ENCODE measurements around the gene CCNG2. TPM values are rescaled to one million over a fixed set of nuclear protein-coding genes. Genes with fewer than 3 reads are reported as not detected.
A peak's percentile ranks its signal among the peaks of the same experiment; 100 is the strongest.

CCNG2 gene
- total and polyA plus RNA-seq, 9 of the 15 experiments (the other 6 are each of a cell fraction or from before 2014, with no cell fraction given), result 0.49 to 6.6 (median 2.9) TPM

DNA sequence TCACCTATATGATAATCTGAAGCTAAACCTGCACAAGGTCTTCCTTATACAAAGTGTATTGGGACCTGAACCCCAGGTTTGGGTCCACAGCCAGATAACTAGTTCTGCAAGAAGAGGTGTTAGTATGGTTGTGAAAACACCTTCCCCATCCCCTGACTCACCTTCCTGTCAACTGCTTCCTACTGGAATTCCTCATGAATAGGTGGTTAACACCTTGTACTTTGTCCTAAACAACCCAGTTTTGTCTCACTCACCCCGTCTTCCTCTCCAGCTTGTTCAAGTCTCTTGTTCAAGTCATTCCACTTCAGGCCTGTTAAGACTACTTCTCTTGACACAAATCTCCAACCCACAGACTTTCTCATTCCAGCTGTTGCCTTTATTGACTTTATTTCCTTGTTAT is 45.5 kb downstream of the CCNG2 start (continued):
- TF ChIP-seq TOE1 (IDR thresholded peaks at IDR 0.05; ENCODE audit: borderline replicate concordance) (no peak), TOE1 (CRISPR knock-in tag; IDR thresholded peaks at IDR 0.05; ENCODE audit: borderline replicate concordance, low read depth) (no peak), ZEB2 (IDR thresholded peaks at IDR 0.05) (no peak)

DNA sequence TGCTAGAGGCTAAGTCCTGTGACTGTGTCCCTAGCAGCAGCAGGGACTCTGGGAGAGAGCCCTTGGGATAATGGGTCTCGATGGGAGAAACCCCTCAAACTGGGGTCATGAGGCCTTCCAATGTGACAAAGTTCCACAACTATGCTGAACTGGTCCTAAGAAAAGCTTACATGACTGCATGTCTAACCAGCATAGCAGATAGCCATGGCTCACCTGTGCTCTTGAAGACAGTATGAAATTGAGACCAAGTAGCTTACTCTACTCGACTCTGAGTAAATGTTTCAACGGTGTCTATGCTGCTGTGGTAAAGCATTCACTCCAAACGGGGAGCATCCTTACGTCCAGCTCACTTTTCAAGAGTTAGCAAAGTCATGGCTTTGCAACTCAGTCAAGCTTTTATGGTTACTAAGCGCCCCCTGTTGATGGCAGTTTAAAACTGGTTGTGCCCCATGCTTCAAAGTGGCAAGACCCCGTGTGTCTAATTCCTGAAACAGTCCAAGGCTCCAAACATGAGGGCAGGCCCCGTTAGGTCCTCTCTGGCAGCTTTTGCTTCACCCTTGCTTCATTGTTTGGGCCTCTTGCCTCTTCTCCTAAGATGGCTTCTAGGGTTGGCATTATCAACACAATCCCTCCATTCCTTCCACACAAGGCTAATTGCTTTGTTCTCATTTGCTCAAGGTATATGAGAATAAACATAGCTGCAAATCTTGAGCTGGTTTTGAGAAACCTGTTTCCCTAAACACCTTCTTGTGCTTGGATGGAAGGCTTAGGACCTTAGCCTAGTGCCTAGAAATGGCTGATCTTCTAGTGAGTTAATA is 46.6 kb downstream of the CCNG2 start:
- BruUV-seq (replicated peaks), result no TSS peak
- Histone ChIP-seq H3K27me3 (ENCODE audit: control insufficient read depth in 2 of 2, insufficient read depth in 2 of 2, low read length in 2 of 2) (peaks cover 16 to 21% of the 10 kb centered on the region in 2 experiments; a peak in 4 of 5 replicates), H3K9me3 (replicated peaks; ENCODE audit: control insufficient read depth, insufficient read depth, low read depth, low read length) (no peaks in the 10 kb centered on the region), H3K27ac (ENCODE audit: extremely low read depth, low read depth, low read length) (no peak overlapping the region), H2AFZ (ENCODE audit: low read depth, low read length) (no peak overlapping the region), H4K20me1 (replicated peaks; ENCODE audit: control insufficient read depth, insufficient read depth, low read length) (no peaks in the 10 kb centered on the region), H3K4me1 (replicated peaks in 1 of 2; ENCODE audit: control insufficient read depth in 2 of 2, insufficient read depth in 2 of 2, low read length in 2 of 2) (no peaks in the 10 kb centered on the region), H3K79me2 (ENCODE audit: control insufficient read depth, insufficient read depth, low read length) (no peaks in the 10 kb centered on the region), H3K9ac (ENCODE audit: insufficient read depth in 1 of 2, low read depth in 2 of 2, low read length in 2 of 2) (no peak overlapping the region), H3K4me2 (ENCODE audit: insufficient read depth, low read length) (no peak overlapping the region), H3K9me1 (ENCODE audit: control insufficient read depth, insufficient read depth, low read length) (no peaks in the 10 kb centered on the region), H3K36me3 (ENCODE audit: control insufficient read depth, insufficient read depth, low read length) (no peaks in the 10 kb centered on the region), H3K4me3 (no peak overlapping the region)
- intact Hi-C loops (cut with micrococcal nuclease) (loop anchor here (1.0 to 10.0 kb wide), 6 partner anchors 108 to 769 kb away; partner anchors contain the start of genes SEPTIN11 and SHROOM3), in situ Hi-C loops (cut with MboI) (no loop called here)
- WGBS (ENCODE audit: insufficient coverage, low coverage, missing lambda C conversion rate), result under 1% methylated on average over 8 of the region's 8 CpGs
- CTCF ChIA-PET (ENCODE audit: low intra/inter-chr PET ratio), result interaction anchor here (0.7 to 3.1 kb wide), 4 partner anchors 151 to 694 kb away, joined by 3 to 18 read pairs (median 10); no protein-coding TSS in a partner anchor
- peak; percentile 94 for FAIRE-seq
- DNase-seq (ENCODE audit: extremely low read depth in 1 of 4, low spot score in 3 of 4), result peak; percentile 61 to 82 (median 65)
- peak; percentile 95 for ATAC-seq
- POLR2A ChIA-PET, result interaction anchor here (0.6 to 1.0 kb wide), 4 partner anchors 20 to 730 kb away, joined by 3 to 4 read pairs (median 3); no protein-coding TSS in a partner anchor
- TF ChIP-seq, protein P1, sequence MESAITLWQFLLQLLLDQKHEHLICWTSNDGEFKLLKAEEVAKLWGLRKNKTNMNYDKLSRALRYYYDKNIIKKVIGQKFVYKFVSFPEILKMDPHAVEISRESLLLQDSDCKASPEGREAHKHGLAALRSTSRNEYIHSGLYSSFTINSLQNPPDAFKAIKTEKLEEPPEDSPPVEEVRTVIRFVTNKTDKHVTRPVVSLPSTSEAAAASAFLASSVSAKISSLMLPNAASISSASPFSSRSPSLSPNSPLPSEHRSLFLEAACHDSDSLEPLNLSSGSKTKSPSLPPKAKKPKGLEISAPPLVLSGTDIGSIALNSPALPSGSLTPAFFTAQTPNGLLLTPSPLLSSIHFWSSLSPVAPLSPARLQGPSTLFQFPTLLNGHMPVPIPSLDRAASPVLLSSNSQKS (CRISPR knock-in tag; IDR thresholded peaks at IDR 0.05), result no peak
- TF ChIP-seq POLR2H (tag; IDR thresholded peaks at IDR 0.05; ENCODE audit: low read depth) (no peak), ZNF217 (CRISPR knock-in tag; IDR thresholded peaks at IDR 0.05) (no peak), ETV6 (IDR thresholded peaks at IDR 0.05; ENCODE audit: borderline replicate concordance in 1 of 2, low read depth in 2 of 2, low read length in 1 of 2) (no peak), ETV6 (CRISPR knock-in tag; IDR thresholded peaks at IDR 0.05; ENCODE audit: borderline replicate concordance) (no peak), NFIC (IDR thresholded peaks at IDR 0.05) (no peak), MAFG (tag; conservative IDR thresholded peaks at IDR 0.05) (peak; percentile 60), RAD21 (CRISPR knock-in tag; conservative IDR thresholded peaks at IDR 0.05 in 1 of 2, IDR thresholded peaks at IDR 0.05 in 1 of 2) (peak; percentile 83 to 89), ELF2 (CRISPR knock-in tag; IDR thresholded peaks at IDR 0.05) (0 out of 2 replicates have a peak, but pooled peaks have one; percentile 7), ZFX (CRISPR knock-in tag; IDR thresholded peaks at IDR 0.05) (no peak)
- TF ChIP-seq, protein P2, sequence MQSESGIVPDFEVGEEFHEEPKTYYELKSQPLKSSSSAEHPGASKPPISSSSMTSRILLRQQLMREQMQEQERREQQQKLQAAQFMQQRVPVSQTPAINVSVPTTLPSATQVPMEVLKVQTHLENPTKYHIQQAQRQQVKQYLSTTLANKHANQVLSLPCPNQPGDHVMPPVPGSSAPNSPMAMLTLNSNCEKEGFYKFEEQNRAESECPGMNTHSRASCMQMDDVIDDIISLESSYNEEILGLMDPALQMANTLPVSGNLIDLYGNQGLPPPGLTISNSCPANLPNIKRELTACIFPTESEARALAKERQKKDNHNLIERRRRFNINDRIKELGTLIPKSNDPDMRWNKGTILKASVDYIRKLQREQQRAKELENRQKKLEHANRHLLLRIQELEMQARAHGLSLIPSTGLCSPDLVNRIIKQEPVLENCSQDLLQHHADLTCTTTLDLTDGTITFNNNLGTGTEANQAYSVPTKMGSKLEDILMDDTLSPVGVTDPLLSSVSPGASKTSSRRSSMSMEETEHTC (IDR thresholded peaks at IDR 0.05), result no peak
- TF ChIP-seq, protein P3, sequence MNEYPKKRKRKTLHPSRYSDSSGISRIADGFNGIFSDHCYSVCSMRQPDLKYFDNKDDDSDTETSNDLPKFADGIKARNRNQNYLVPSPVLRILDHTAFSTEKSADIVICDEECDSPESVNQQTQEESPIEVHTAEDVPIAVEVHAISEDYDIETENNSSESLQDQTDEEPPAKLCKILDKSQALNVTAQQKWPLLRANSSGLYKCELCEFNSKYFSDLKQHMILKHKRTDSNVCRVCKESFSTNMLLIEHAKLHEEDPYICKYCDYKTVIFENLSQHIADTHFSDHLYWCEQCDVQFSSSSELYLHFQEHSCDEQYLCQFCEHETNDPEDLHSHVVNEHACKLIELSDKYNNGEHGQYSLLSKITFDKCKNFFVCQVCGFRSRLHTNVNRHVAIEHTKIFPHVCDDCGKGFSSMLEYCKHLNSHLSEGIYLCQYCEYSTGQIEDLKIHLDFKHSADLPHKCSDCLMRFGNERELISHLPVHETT (CRISPR knock-in tag; conservative IDR thresholded peaks at IDR 0.05 in 1 of 2, IDR thresholded peaks at IDR 0.05 in 1 of 2), result no peak
